Mesangial cell (primary cell): ENCODE results near the gene CHTF18. TPM values are rescaled to one million over a fixed set of nuclear protein-coding genes. Genes with fewer than 3 reads are reported as not detected.

Experiments used
- total RNA-seq: library from RNA; depleted of rRNA; stranded (reverse); fragments of >200 nt; gene quantifications from 2 replicates; pipeline ENCODE4 v1.2.3, GENCODE V29; 2015

Gene CHTF18
- 8.7 and 39.1 TPM in 2 replicates for total RNA-seq

GRCh38 chr16:788399-789126 lies at the start of gene CHTF18:
Gene CHTF18 (plus strand): TSS chr16:788620. CDS start chr16:788685, 65 bp downstream.

GRCh38 chr16:740764-741505 lies 47.5 kb upstream of the CHTF18 start, which contains the start of gene CIAO3:
Gene CIAO3 (minus strand): TSS chr16:740997. CDS start chr16:740985, 12 bp downstream.

GRCh38 chr16:760545-761343 lies 27.7 kb upstream of the CHTF18 start, which contains the start of gene MSLN:
Gene MSLN (plus strand): TSS chr16:760734. CDS start chr16:762681, 1,947 bp downstream.

GRCh38 chr16:787978-788398 lies 432 bp upstream of the CHTF18 start, which contains the start of gene RPUSD1:
Gene RPUSD1 (minus strand): TSS chr16:788381. CDS start chr16:787737, 644 bp downstream.

GRCh38 chr16:799948-800833 lies 11.8 kb downstream of the CHTF18 start, which contains the start of gene GNG13:
Gene GNG13 (minus strand): TSS chr16:800734. CDS start chr16:799077, 1,657 bp downstream.

Other genes with a start within 250 kb of the CHTF18 start
- gene PRR35, start 228.2 kb upstream of the CHTF18 start, total RNA-seq = not detected in 2 replicates
- gene NHLRC4, start 221.6 kb upstream of the CHTF18 start, total RNA-seq = 0.65 and 2.0 TPM in 2 replicates
- gene PIGQ, start 218.7 kb upstream of the CHTF18 start, total RNA-seq = 53.0 and 88.0 TPM in 2 replicates
- gene RAB40C, start 198.6 kb upstream of the CHTF18 start, total RNA-seq = 21.8 and 22.3 TPM in 2 replicates
- under 0.01 and 0.13 TPM in 2 replicates for gene WFIKKN1, start 157.6 kb upstream of the CHTF18 start, total RNA-seq
- 175 and 248 TPM in 2 replicates for gene METTL26, start 152.3 kb upstream of the CHTF18 start, total RNA-seq
- 31.0 and 32.3 TPM in 2 replicates for gene MCRIP2, start 146.8 kb upstream of the CHTF18 start, total RNA-seq
- 18.6 and 23.1 TPM in 2 replicates for gene WDR90, start 139.3 kb upstream of the CHTF18 start, total RNA-seq
- gene RHOT2, start 120.5 kb upstream of the CHTF18 start, total RNA-seq = 72.5 and 93.6 TPM in 2 replicates
- 0.16 and 2.9 TPM in 2 replicates for gene RHBDL1, start 112.9 kb upstream of the CHTF18 start, total RNA-seq
- 129 and 192 TPM in 2 replicates for gene STUB1, start 108.2 kb upstream of the CHTF18 start, total RNA-seq
- gene JMJD8, start 104.3 kb upstream of the CHTF18 start, total RNA-seq = 115 and 120 TPM in 2 replicates
- gene WDR24, start 98.2 kb upstream of the CHTF18 start, total RNA-seq = 15.6 and 21.7 TPM in 2 replicates
- gene FBXL16, start 82.8 kb upstream of the CHTF18 start, total RNA-seq = under 0.01 and 1.4 TPM in 2 replicates
- gene METRN, start 73.5 kb upstream of the CHTF18 start, total RNA-seq = 125 and 152 TPM in 2 replicates
- gene ANTKMT, start 67.5 kb upstream of the CHTF18 start, total RNA-seq = 44.2 and 47.8 TPM in 2 replicates
- 1.6 and 2.3 TPM in 2 replicates for gene CCDC78, start 62.2 kb upstream of the CHTF18 start, total RNA-seq
- 15.6 and 26.5 TPM in 2 replicates for gene HAGHL, start 61.5 kb upstream of the CHTF18 start, total RNA-seq
- gene CIAO3, start 47.6 kb upstream of the CHTF18 start, total RNA-seq = 32.9 and 37.4 TPM in 2 replicates
- 15.0 and 41.1 TPM in 2 replicates for gene MSLN, start 27.9 kb upstream of the CHTF18 start, total RNA-seq
- gene RPUSD1, start 239 bp upstream of the CHTF18 start, total RNA-seq = 34.1 and 48.1 TPM in 2 replicates
- not detected in 2 replicates for gene GNG13, start 12.1 kb downstream of the CHTF18 start, total RNA-seq
- 6.5 and 31.8 TPM in 2 replicates for gene LMF1, start 182.4 kb downstream of the CHTF18 start, total RNA-seq
- 0.51 TPM in 1 of 2 replicates, not detected in the other for gene SOX8, start 193.2 kb downstream of the CHTF18 start, total RNA-seq